Spleen (tissue), 11 donors: ENCODE results near the gene LMNB1. TPM values are rescaled to one million over a fixed set of nuclear protein-coding genes. Genes with fewer than 3 reads are reported as not detected.
A peak's percentile ranks its signal among the peaks of the same experiment; 100 is the strongest.
"Not testable (repeated sequence)": the region's sequence is repeated elsewhere in the genome, so short reads cannot be mapped to it uniquely, and the experiment has no call there.

Source experiments
- DNase-seq: peaks from one replicate; pipeline ENCODE4 v3.0.0-alpha.2; 2020
- H3K27ac ChIP-seq, 8 donors: fragments of 200-600 bp; sonication (generic) in 7 of 8; 1 replicate in 4 of 8; 2 replicates in 4 of 8; pipeline versions ENCODE4 v1.5.0 to v1.8.0; 2016 to 2021; ENCODE audit warnings: inconsistent platforms in 4 of 8, mild to moderate bottlenecking in 4 of 8, moderate library complexity in 1 of 8
- H3K27me3 ChIP-seq, 7 donors: fragments of 200-600 bp; sonication (generic) in 6 of 7; replicated peaks in 1 of 7; 1 replicate in 4 of 7; 2 replicates in 3 of 7; pipeline versions ENCODE4 v1.5.0 to v1.8.0; 2016 to 2021; ENCODE audit warnings: inconsistent platforms in 3 of 7, mild to moderate bottlenecking in 1 of 7
- H3K36me3 ChIP-seq, 6 donors: fragments of 200-600 bp; sonication (generic) in 5 of 6; 1 replicate in 4 of 6; 2 replicates in 2 of 6; pipeline versions ENCODE4 v1.5.0 to v1.8.0; 2016 to 2021; ENCODE audit warnings: inconsistent platforms in 2 of 6
- H3K4me1 ChIP-seq, 6 donors: fragments of 200-600 bp; sonication (generic) in 5 of 6; 1 replicate in 3 of 6; 2 replicates in 3 of 6; pipeline versions ENCODE4 v1.5.0 to v1.8.0; 2016 to 2021; ENCODE audit warnings: inconsistent platforms in 3 of 6
- H3K4me3 ChIP-seq, 8 donors: fragments of 200-600 bp; sonication (generic) in 7 of 8; 1 replicate in 4 of 8; 2 replicates in 4 of 8; pipeline versions ENCODE4 v1.5.0 to v1.8.0; 2016 to 2021; ENCODE audit warnings: inconsistent platforms in 4 of 8, mild to moderate bottlenecking in 4 of 8, moderate library complexity in 2 of 8
- H3K9me3 ChIP-seq, 8 donors: fragments of 200-600 bp; sonication (generic) in 7 of 8; 1 replicate in 4 of 8; 2 replicates in 4 of 8; pipeline versions ENCODE4 v1.5.0 to v1.8.0; 2016 to 2021; ENCODE audit warnings: inconsistent platforms in 4 of 8
- POLR2A ChIP-seq, 3 donors: fragments of 450-650 bp; IDR thresholded peaks; one replicate each; pipeline ENCODE4 v1.5.1; 2017; ENCODE audit warnings: antibody characterized with exemption in 3 of 3, mild to moderate bottlenecking in 1 of 3
- POLR2AphosphoS5 ChIP-seq, 3 donors: sonication (generic); formaldehyde crosslinking; IDR thresholded peaks; one replicate each; pipeline ENCODE4 v1.5.1; 2017; ENCODE audit warnings: antibody characterized with exemption in 3 of 3
- WGBS, 5 donors: extraction: QIAGEN DNeasy Blood & Tissue Kit in 3 of 5; methylation state at CpG; one replicate each; pipeline versions ENCODE4 v1.1.5 to v1.1.7; 2013 to 2018; 5-methylcytosine and 5-hydroxymethylcytosine counted together
- intact Hi-C: fragments of 100-400 bp; cut with DNase I; formaldehyde crosslinking; loops from one replicate; pipeline ENCODE4 v1.15.0; 2023; ENCODE audit warnings: low total_unique reads
- polyA plus RNA-seq, 3 donors: library from polyadenylated mRNA; stranded (reverse); fragments of 200-250 nt; gene quantifications; one replicate each; pipeline ENCODE4 v1.2.1, GENCODE V29; 2013
- total RNA-seq, 7 donors: library from RNA; depleted of rRNA in 3 of 7; stranded (reverse); fragments of >200 nt in 3 of 7; fragmentation: NEBNext Ultra II Directional in 4 of 7; extraction: Animal tissue kit (Norgen Biotek cat#: 25700) in 4 of 7; gene quantifications; one replicate each; pipeline versions ENCODE4 v1.1.0 to v1.2.1, GENCODE V29; 2016 to 2021
- TF ChIP-seq, protein P1 (sequence below), 11 experiments: fragments of 200-600 bp in 7 of 11; fragments of 450-650 bp in 4 of 11; sonication (generic) in 4 of 11; IDR thresholded peaks in 8 of 11; conservative IDR thresholded peaks in 3 of 11; 1 replicate in 7 of 11; 2 replicates in 4 of 11; pipeline versions ENCODE4 v1.4.0 to v1.8.0; 2016 to 2021; ENCODE audit warnings: antibody characterized with exemption in 11 of 11, inconsistent platforms in 4 of 11, mild to moderate bottlenecking in 1 of 11
- donor health status: healthy with polysubstance abuse.
- donor health status: DM: no; HTN: no; CAD: no; lungs with moderate emphysema.
- donor health status: DM: no; HTN: no; CAD: no.
- donor health status: Bipolar disorder and iron deficiency.
- donor health status: healthy.
- donor health status: DM: no; HTN: no; CAD: no.
- donor health status: DM: yes; HTN: yes; CAD: no.

LMNB1 gene
- total and polyA plus RNA-seq, 10 donors: 7.5 to 68.8 (median 27.8) TPM

DNA sequence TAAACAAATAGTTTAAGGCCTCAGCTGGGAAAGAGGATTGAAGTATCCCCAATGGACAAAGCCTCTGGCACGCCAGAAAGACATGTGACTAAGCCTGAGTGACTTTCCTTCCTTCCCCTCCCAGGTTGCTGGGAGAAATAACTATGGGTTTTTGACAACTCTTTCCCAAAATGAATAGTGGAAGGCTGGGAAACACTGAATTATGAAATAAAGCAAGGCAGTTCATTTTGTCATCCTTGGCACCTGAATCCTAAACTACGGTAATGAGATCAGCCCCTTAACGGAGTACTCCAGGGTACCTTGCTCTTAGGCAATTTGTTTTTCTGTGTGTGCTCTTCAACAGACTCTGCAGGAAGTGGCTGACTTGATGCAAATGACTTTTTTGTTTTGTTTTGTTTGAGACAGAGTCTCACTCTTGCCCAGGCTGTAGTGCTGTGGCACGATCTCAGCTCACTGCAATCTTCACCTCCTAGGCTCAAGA, 75.2 kb downstream of the LMNB1 start:
- intact Hi-C loops: no loop called here
- DNase-seq: no peak
- TF ChIP-seq POLR2AphosphoS5 (IDR thresholded peaks at IDR 0.05) (no peak), POLR2A (IDR thresholded peaks at IDR 0.05) (no peak)
- TF ChIP-seq, protein P1, sequence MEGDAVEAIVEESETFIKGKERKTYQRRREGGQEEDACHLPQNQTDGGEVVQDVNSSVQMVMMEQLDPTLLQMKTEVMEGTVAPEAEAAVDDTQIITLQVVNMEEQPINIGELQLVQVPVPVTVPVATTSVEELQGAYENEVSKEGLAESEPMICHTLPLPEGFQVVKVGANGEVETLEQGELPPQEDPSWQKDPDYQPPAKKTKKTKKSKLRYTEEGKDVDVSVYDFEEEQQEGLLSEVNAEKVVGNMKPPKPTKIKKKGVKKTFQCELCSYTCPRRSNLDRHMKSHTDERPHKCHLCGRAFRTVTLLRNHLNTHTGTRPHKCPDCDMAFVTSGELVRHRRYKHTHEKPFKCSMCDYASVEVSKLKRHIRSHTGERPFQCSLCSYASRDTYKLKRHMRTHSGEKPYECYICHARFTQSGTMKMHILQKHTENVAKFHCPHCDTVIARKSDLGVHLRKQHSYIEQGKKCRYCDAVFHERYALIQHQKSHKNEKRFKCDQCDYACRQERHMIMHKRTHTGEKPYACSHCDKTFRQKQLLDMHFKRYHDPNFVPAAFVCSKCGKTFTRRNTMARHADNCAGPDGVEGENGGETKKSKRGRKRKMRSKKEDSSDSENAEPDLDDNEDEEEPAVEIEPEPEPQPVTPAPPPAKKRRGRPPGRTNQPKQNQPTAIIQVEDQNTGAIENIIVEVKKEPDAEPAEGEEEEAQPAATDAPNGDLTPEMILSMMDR (IDR thresholded peaks at IDR 0.05 in 8 of 11, conservative IDR thresholded peaks at IDR 0.05 in 3 of 11): no peak
- Histone ChIP-seq H3K4me1 (peaks cover 0 to 70% (median 47%) of the 10 kb centered on the region in 6 donors), H3K27me3 (no peaks in the 10 kb centered on the region), H3K4me3 (peak overlapping the region in 1 of 8 donors; percentile 11), H3K36me3 (no peaks in the 10 kb centered on the region), H3K9me3 (no peaks in the 10 kb centered on the region), H3K27ac (peak overlapping the region in 7 of 8 donors; percentile 21 to 75 (median 59))
- WGBS, 5 donors: 34 to 55% (median 49%) methylated on average over 4 of the region's 4 CpGs

DNA sequence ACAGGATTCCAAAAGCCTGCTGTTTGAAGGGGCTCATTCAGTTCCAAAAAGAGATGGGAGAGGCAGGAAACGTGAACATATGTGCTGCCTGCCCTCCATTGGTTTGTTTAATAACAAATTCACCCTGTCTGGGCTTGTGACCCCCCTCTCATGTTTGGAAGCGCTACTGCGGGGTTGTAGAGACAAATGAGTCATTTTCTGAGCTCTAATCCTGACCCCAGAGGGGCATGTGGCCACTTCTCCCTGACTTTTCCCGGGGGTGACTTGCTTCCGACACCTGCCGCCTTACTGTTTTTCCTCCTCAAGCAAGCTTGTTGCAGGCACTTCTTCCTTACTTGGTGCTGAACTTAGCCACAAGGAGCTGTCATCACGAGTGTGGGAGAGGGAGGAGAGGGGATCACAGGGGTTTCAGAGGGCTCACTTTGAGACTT, 75.9 kb downstream of the LMNB1 start:
- 75 to 87% (median 85%) methylated on average over 7 of the region's 7 CpGs for WGBS, 5 donors
- Histone ChIP-seq H3K9me3 (no peaks in the 10 kb centered on the region), H3K27me3 (no peaks in the 10 kb centered on the region), H3K27ac (peak overlapping the region in 6 of 8 donors; percentile 36 to 75 (median 66)), H3K4me3 (no peak overlapping the region), H3K4me1 (peaks cover 0 to 62% (median 41%) of the 10 kb centered on the region in 6 donors), H3K36me3 (no peaks in the 10 kb centered on the region)
- intact Hi-C loops: no loop called here
- TF ChIP-seq POLR2AphosphoS5 (IDR thresholded peaks at IDR 0.05): no peak
- TF ChIP-seq POLR2A (IDR thresholded peaks at IDR 0.05): no peak
- TF ChIP-seq, protein P1 (IDR thresholded peaks at IDR 0.05 in 8 of 11, conservative IDR thresholded peaks at IDR 0.05 in 3 of 11): no peak
- DNase-seq: no peak

DNA sequence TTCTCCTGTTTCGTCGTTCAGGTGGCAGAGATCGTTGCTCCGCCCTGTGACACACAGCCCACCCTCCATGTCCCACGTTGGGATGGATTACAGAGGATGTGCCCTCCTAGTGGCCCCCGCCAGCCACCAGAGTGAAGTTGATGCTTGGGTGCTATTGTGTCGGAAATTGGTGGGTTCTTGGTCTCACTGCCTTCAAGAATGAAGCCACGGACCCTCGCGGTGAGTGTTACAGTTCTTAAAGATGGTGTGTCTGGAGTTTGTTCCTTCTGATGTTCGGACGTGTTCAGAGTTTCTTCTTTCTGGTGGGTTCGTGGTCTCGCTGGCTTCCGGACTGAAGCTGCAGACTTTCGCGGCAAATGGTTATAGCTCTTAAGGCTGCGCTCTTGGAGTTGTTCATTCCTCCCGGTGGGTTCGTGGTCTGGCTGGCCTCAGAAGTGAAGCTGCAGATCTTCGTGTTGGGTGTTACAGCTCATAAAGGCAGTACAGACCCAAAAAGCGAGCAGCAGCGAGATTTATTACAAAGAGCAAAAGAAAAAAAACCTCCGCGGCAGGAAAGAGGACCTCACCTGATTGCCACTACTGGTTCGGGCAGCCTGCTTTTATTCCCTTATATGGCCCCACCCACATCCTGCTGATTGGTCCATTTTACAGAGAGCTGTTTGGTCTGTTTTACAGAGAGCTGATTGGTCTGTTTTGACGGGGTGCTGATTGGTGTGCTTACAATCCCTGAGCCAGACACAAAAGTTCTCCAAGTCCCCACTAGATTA, 76.8 kb downstream of the LMNB1 start:
- 76 to 88% (median 78%) methylated on average over 27 of the region's 27 CpGs for WGBS, 5 donors
- H3K27me3 ChIP-seq, H3K36me3 ChIP-seq, intact Hi-C loops, H3K9me3 ChIP-seq, DNase-seq: not testable (repeated sequence)
- H3K4me3 ChIP-seq: peak overlapping the region in 1 of 8 donors; percentile 2
- peak overlapping the region in 4 of 8 donors; percentile 11 to 75 (median 66) for H3K27ac ChIP-seq
- TF ChIP-seq POLR2AphosphoS5 (IDR thresholded peaks at IDR 0.05): peak in 1 of 3 donors; percentile 8
- peaks cover 0 to 54% (median 35%) of the 10 kb centered on the region in 6 donors for H3K4me1 ChIP-seq

DNA sequence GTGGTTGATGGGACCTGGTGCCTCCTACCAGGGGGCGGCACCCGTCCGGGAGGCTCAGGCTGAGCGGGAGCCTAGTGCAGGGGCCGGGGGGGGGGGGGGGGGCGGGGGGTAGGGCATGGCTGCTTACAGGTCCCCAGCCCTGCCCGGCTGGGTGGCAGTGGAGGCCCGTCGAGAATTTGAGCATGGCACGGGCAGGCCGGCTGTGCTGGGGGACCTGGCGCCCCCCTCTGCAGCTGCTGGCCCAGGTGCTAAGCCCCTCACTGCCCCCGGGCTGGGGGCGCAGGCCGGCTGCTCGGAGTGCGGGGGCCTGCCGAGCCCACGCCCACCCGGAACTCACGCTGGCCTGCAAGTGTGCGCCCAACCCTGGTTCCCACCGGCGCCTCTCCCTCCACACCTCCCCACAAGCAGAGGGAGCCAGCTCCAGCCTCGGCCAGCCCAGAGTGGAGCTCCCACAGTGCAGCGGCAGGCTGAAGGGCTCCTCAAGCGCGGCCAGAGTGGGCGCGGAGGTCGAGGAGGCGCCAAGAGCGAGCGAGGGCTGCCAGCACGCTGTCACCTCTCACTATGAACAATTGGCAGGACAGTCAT, 77.7 kb downstream of the LMNB1 start:
- H3K27me3 ChIP-seq: no peaks in the 10 kb centered on the region

More for the DNA sequence above, 77.7 kb downstream of the LMNB1 start:
- intact Hi-C loops: no loop called here
- no peaks in the 10 kb centered on the region for H3K9me3 ChIP-seq
- TF ChIP-seq, protein P1 (IDR thresholded peaks at IDR 0.05 in 8 of 11, conservative IDR thresholded peaks at IDR 0.05 in 3 of 11): no peak
- peak in 1 of 3 donors; percentile 13 for TF ChIP-seq POLR2AphosphoS5 (IDR thresholded peaks at IDR 0.05)
- H3K4me1 ChIP-seq: peaks cover 0 to 45% (median 26%) of the 10 kb centered on the region in 6 donors
- 91 to 97% (median 93%) methylated on average over 11 to 34 of the region's 35 CpGs for WGBS, 5 donors
- no peak overlapping the region for H3K4me3 ChIP-seq
- peak overlapping the region in 4 of 8 donors; percentile 8 to 30 (median 21) for H3K27ac ChIP-seq
- DNase-seq: no peak
- no peaks in the 10 kb centered on the region for H3K36me3 ChIP-seq
